NCI-H226 (cell line): ENCODE data around the gene GAS7.
"Not testable (repeated sequence)": the region's sequence is repeated elsewhere in the genome, so short reads cannot be mapped to it uniquely, and the experiment has no call there.

Experiments used
- DNase-seq: peaks from one replicate; pipeline ENCODE4 v3.0.0-alpha.2; 2015

Gene GAS7

GRCh38 chr17:10013365-10014112, 184.9 kb downstream of the GAS7 start:
- no peak for DNase-seq

DNA sequence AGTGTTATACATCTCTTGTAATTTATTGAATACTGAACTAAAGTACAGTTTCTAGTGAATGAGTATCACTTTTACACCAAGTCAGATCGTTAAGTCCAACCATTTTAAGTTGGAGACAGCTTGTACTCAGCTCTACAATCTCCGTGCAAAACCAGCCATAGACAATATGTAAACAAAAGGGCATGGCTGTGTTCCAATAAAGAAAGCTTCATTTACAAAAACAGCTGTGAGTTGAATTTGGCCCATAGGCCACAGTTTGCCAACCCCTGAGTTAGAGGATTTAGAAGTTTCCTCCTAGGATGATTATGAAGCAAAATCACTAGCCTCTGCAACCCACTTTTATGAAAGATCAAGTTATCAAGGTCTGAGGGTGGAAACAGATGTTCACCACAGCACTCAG, 187.7 kb downstream of the GAS7 start:
- DNase-seq: no peak

GRCh38 chr17:10003705-10004104, 194.7 kb downstream of the GAS7 start:
- no peak for DNase-seq

GRCh38 chr17:10002567-10003360, 195.6 kb downstream of the GAS7 start:
- not testable (repeated sequence) for DNase-seq

- no peak for DNase-seq
These were observed 197.0 kb downstream of the GAS7 start for GRCh38 chr17:10001306-10001873.

GRCh38 chr17:9999919-10000695, 198.3 kb downstream of the GAS7 start:
- DNase-seq: no peak

GRCh38 chr17:9998060-9998459, 200.3 kb downstream of the GAS7 start:
- no peak for DNase-seq

GRCh38 chr17:9994761-9995160, 203.6 kb downstream of the GAS7 start:
- DNase-seq: no peak

- no peak for DNase-seq
These were observed 206.6 kb downstream of the GAS7 start for GRCh38 chr17:9991796-9992195.

DNA sequence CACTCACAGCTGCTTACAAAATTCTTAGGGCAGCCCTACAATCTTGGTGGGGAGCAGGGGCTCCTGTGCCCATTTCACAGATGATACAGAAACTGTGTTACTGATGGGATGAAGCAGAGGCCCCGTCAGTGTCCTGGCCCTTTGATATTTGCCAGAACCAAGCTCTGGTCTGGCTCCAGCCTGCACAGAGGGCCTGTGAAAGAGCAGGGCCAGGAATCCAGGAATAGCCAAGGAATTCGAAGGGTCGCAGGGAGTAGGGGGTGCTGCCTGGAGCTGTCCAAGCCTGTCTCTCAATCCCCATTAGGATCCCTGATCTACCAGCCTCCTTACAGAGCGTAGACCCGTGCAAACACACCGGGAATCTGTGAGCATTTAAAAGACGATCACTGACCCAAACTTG, 207.1 kb downstream of the GAS7 start:
- DNase-seq: no peak

DNA sequence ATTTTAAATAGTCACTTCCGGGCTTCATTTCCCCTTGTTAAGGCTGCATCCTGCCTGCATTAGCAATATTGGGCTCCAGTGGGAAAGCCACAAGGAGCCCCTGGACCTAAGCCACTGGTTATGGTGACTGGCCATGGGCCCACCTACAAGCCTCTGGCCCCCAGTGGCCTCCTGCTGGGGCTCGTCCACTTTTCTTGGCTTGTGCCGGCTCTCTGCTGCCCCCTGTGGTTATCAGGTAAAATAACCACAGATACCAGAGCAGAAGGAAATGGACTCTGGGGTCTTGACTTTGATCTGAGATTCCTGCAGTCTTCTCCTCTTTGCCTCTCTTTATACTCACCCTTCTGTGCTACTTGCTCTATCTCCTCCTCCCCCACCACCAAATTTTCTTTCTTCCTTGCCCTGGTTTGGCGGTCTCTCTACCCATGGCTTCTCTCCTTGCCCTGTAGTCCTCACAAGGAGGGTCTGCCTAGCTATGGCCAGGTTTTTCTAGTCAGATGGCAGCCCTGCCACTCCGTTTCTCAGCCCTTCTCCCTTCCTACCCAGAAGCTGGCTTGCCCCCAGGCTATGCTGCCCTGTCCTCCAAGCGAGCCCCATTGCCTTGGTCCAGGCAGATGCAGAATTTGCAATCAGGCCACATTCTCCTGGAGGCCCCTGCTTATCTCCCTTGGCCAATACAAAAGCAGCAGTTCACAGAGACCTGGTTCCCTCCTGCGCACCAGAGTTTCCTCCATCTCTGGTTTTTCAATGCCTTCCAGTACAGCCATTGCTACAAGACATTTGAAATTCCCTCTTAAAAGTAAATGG, 210.4 kb downstream of the GAS7 start:
- DNase-seq: no peak

- no peak for DNase-seq
These were observed 211.5 kb downstream of the GAS7 start for GRCh38 chr17:9986754-9987382.

- DNase-seq: no peak
These were observed 212.8 kb downstream of the GAS7 start for GRCh38 chr17:9985646-9986045.

DNA sequence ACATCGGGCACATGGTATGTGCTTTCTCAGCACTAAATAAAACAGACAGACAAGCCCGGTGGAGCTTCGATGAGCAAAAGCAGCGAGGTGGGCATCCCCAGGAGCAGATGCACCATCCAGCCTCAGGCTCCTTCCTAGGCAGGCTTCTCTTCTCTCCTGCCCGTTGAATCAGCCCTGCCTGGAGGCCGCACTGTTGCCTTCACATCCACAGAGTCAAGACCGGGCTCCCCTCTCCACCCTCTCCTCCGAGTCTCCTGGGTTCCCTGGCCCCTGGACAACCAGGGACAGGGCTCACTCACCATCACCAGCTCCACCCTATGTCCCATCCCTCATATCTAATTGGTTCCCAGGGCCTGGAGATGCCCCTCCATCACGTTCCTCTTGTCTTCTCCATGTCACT, 213.6 kb downstream of the GAS7 start:
- no peak for DNase-seq

DNA sequence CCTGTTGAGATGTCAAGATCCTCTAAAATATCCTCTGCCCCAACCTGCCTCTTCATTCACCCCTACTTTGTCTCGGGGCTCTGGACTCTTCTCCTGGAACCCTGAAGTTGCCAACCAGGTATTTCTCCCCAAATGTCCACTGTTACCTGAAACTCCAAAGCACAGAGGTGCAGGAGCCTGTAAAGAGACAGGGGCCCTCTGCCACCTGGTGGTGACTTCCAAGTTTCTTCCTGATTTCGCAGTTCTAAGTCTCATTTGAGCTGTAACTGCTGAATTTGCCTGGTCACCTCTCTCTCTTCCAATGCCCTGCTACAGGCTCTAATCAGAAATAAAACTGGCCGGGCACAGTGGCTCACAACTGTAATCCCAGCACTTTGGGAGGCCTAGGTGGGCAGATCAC, 216.2 kb downstream of the GAS7 start:
- no peak for DNase-seq

- no peak for DNase-seq
These were observed 217.0 kb downstream of the GAS7 start for GRCh38 chr17:9981344-9981915.

- DNase-seq: no peak
These were observed 218.9 kb downstream of the GAS7 start for GRCh38 chr17:9979463-9979995.

GRCh38 chr17:9977180-9977575, 221.2 kb downstream of the GAS7 start:
- DNase-seq: no peak

- DNase-seq: no peak
These were observed 221.9 kb downstream of the GAS7 start for GRCh38 chr17:9976283-9977179.
